Measurements from ENCODE around the gene KAZALD1.
A peak's percentile ranks its signal among the peaks of the same experiment; 100 is the strongest.

The KAZALD1 gene

GRCh38 chr10:101027106-101027720 lies 34.6 kb upstream of the KAZALD1 start:
- intact Hi-C loops (cut with DNase I; ENCODE audit: low total_unique reads), result no loop called here
- TF ChIP-seq, protein P1, sequence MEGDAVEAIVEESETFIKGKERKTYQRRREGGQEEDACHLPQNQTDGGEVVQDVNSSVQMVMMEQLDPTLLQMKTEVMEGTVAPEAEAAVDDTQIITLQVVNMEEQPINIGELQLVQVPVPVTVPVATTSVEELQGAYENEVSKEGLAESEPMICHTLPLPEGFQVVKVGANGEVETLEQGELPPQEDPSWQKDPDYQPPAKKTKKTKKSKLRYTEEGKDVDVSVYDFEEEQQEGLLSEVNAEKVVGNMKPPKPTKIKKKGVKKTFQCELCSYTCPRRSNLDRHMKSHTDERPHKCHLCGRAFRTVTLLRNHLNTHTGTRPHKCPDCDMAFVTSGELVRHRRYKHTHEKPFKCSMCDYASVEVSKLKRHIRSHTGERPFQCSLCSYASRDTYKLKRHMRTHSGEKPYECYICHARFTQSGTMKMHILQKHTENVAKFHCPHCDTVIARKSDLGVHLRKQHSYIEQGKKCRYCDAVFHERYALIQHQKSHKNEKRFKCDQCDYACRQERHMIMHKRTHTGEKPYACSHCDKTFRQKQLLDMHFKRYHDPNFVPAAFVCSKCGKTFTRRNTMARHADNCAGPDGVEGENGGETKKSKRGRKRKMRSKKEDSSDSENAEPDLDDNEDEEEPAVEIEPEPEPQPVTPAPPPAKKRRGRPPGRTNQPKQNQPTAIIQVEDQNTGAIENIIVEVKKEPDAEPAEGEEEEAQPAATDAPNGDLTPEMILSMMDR (IDR thresholded peaks at IDR 0.05), result no peak
- H3K27me3 ChIP-seq, result peaks cover 0 to 9% of the 10 kb centered on the region in 2 donors

DNA sequence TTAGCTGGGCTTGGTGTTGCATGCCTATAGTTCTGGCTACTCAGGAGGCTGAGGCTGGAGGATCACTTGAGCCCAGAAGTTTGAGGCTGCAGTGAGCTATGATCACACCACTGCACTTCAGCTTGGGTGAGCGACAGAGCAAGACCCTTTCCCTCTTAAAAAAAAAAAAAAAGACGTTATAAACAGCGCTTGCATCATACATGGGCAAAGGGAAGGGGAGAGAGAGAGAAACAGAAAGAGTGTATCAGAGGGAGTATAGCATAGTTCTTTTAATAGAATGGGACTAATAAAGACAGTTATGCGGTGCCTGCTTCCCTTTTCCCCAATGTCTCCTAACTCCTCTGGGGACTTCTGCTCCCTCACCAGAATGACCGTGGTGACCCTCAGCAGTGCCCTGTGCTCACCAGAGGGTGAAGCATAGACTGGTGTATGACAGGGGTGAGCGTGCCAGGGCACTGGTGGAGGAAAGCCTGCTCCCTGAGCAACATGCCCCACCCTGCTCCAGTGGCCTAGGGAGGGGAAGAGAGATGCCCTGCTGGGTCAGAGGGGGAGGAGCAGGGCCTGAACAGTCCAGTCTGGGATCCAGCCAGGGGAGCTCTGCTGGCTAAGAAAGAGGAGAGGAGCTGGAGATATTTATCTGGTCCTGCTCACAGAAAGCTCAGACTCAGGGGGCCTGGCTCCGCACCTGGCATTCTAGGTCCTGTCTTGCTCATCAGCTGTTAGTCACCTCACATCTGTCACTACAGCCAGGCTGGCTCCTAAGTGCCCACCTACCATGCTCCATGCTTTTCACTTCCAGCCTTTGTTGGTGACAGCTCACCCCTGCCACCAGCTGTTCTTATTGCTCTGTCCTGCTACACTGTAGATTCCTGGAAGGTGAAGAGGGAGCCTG lies 33.1 kb upstream of the KAZALD1 start:
- peaks cover 0 to 22% (median 16%) of the 10 kb centered on the region in 4 donors for H3K4me1 ChIP-seq
- no peak overlapping the region for H3K4me3 ChIP-seq
- H3K27me3 ChIP-seq, result peaks cover 0 to 8% of the 10 kb centered on the region in 2 donors

More at GRCh38 chr10:101027106-101027720, 34.6 kb upstream of the KAZALD1 start:
- H3K4me1 ChIP-seq, result peaks cover 0 to 11% (median 7%) of the 10 kb centered on the region in 4 donors
- no peak for DNase-seq
- no peaks in the 10 kb centered on the region for H3K9me3 ChIP-seq
- no peak overlapping the region for H3K4me3 ChIP-seq
- no peak overlapping the region for H3K27ac ChIP-seq
- H3K36me3 ChIP-seq, result no peaks in the 10 kb centered on the region

GRCh38 chr10:101029520-101030295 lies 32.1 kb upstream of the KAZALD1 start:
- H3K27ac ChIP-seq, result no peak overlapping the region
- peaks cover 0 to 8% of the 10 kb centered on the region in 2 donors for H3K27me3 ChIP-seq
- TF ChIP-seq, protein P1 (IDR thresholded peaks at IDR 0.05), result no peak
- H3K9me3 ChIP-seq, result no peaks in the 10 kb centered on the region
- no peak overlapping the region for H3K4me3 ChIP-seq
- peaks cover 0 to 30% (median 22%) of the 10 kb centered on the region in 4 donors for H3K4me1 ChIP-seq
- peaks cover 0 to 4% (median 4%) of the 10 kb centered on the region in 3 donors for H3K36me3 ChIP-seq
- intact Hi-C loops (cut with DNase I; ENCODE audit: low total_unique reads), result loop anchor here (5.0 kb wide), 2 partner anchors 38 to 42 kb away; partner anchors contain the start of genes MRPL43 and TWNK
- no peak for DNase-seq

More for the DNA sequence above, 33.1 kb upstream of the KAZALD1 start:
- no peak overlapping the region for H3K27ac ChIP-seq
- no peaks in the 10 kb centered on the region for H3K36me3 ChIP-seq
- H3K9me3 ChIP-seq, result no peaks in the 10 kb centered on the region
- no peak for DNase-seq
- intact Hi-C loops (cut with DNase I; ENCODE audit: low total_unique reads), result no loop called here
- TF ChIP-seq, protein P1 (IDR thresholded peaks at IDR 0.05), result no peak

GRCh38 chr10:101030496-101031127 lies 31.2 kb upstream of the KAZALD1 start:
- TF ChIP-seq, protein P1 (IDR thresholded peaks at IDR 0.05), result no peak
- no peak for DNase-seq
- Histone ChIP-seq H3K27me3 (peaks cover 0 to 8% of the 10 kb centered on the region in 2 donors), H3K36me3 (peaks cover 9 to 13% (median 13%) of the 10 kb centered on the region in 3 donors), H3K4me1 (peaks cover 0 to 36% (median 22%) of the 10 kb centered on the region in 4 donors), H3K4me3 (peak overlapping the region; percentile 69 to 88), H3K9me3 (no peaks in the 10 kb centered on the region), H3K27ac (peak overlapping the region; percentile 99)
- intact Hi-C loops (cut with DNase I; ENCODE audit: low total_unique reads), result loop anchor here (5.0 kb wide), 2 partner anchors 37 to 43 kb away; partner anchors contain the start of genes MRPL43 and TWNK
